Umbilical cord (tissue), 2 donors: Measurements from ENCODE around the gene GRIK5. TPM values are rescaled to one million over a fixed set of nuclear protein-coding genes. Genes with fewer than 3 reads are reported as not detected.
"Not testable (repeated sequence)": the region's sequence is repeated elsewhere in the genome, so short reads cannot be mapped to it uniquely, and the experiment has no call there.

Experiments
- DNase-seq: peaks from one replicate; pipeline ENCODE4 v3.0.0-alpha.2; 2015; ENCODE audit warnings: low spot score
- total RNA-seq: library from RNA; depleted of rRNA; stranded (reverse); fragments of >200 nt; gene quantifications from one replicate; pipeline ENCODE4 v1.2.3, GENCODE V29; 2014; ENCODE audit warnings: low replicate concordance; ENCODE audit not compliant: insufficient read depth

The GRIK5 gene, protein sequence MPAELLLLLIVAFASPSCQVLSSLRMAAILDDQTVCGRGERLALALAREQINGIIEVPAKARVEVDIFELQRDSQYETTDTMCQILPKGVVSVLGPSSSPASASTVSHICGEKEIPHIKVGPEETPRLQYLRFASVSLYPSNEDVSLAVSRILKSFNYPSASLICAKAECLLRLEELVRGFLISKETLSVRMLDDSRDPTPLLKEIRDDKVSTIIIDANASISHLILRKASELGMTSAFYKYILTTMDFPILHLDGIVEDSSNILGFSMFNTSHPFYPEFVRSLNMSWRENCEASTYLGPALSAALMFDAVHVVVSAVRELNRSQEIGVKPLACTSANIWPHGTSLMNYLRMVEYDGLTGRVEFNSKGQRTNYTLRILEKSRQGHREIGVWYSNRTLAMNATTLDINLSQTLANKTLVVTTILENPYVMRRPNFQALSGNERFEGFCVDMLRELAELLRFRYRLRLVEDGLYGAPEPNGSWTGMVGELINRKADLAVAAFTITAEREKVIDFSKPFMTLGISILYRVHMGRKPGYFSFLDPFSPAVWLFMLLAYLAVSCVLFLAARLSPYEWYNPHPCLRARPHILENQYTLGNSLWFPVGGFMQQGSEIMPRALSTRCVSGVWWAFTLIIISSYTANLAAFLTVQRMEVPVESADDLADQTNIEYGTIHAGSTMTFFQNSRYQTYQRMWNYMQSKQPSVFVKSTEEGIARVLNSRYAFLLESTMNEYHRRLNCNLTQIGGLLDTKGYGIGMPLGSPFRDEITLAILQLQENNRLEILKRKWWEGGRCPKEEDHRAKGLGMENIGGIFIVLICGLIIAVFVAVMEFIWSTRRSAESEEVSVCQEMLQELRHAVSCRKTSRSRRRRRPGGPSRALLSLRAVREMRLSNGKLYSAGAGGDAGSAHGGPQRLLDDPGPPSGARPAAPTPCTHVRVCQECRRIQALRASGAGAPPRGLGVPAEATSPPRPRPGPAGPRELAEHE
- not detected for total RNA-seq

- DNase-seq: no peak
Measured at GRCh38 chr19:42069619-42070351, at the start of gene GRIK5. Gene GRIK5, minus strand, starts transcription at chr19:42070206. Its CDS starts 4,436 bp downstream, at chr19:42065770.

DNA sequence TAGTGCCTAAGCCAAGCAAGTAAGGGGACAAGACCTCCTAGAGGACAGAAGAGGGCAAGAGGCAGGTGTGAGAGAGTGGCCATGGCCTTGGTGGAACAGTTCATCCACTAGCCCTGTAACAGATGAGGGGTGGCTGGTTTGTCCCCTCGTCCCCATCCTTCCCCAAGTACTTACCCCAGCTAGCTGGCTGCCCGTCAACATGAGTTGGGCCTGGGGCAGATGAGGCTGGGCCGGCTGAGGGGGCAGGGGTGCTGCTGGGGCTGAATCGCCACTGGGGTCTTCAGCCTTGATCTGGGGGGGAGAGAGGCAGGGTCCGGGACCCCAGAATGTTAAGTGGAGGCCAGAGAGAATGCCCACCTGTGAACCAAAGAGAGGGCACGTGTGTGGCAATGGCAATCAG lies 47.1 kb upstream of the GRIK5 start:
- no peak for DNase-seq

- no peak for DNase-seq
Measured at GRCh38 chr19:42116308-42117075, 46.5 kb upstream of the GRIK5 start.

DNA sequence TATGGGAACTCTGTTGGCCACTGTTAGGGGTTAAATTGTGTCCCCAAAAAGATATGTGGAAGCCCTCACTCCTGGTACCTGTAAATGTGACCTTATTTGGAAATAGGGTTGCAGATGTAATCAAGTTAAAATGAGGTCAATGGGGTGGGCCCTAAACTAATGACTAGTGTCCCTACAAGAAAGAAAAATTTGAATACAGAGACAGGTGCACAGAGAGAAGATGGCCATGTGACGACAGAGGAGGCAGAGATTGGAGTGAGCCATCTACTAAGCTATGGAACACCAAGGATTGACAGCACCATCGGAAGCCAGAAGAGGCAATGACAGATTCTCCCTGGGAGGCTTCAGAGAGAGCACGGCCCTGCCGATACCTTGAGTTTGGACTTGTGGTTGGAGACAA lies 45.7 kb upstream of the GRIK5 start:
- no peak for DNase-seq

- DNase-seq: peak; percentile 30
Measured at GRCh38 chr19:42115219-42115618, 45.2 kb upstream of the GRIK5 start.

DNA sequence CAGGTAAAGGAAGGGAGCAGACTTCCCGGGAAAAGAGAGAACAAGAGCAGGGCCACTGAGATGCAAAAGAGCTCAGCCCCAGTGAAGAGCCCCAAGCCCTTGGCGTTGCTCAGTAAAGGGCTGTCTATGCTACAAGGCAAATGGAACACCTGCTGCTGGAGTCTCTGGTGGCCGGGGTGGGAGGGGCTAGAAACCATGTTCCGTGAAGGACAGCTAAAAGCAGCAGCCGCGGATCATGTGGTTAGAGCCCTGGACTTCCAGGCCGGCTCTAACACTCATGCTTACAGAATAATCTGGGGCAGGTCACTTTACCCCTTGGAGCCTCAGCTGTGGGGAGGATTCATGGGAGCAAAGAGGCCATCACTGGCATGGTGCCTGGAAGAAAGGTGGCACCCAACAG lies 44.4 kb upstream of the GRIK5 start:
- DNase-seq: no peak

GRCh38 chr19:42113641-42114348 lies 43.8 kb upstream of the GRIK5 start:
- DNase-seq: peak; percentile 82

DNA sequence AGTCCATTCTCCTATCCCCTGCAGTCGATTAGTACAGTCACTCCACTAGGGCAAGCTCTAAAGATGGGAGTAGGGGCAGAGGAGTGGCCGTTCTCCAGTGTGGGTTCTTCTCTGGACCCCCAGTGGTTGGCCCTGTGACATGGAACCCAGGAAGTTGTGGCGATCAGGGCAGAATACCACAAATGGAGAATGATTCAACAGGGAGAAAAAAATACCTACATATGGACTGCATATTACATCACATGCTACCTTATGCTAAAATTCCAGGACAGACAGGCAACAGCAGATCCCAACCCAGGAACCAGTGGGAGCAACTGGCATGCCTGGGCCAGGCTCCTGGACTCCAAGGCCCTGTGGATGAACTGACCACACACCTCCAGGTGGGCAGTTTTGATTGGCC lies 41.8 kb upstream of the GRIK5 start:
- DNase-seq: no peak

DNA sequence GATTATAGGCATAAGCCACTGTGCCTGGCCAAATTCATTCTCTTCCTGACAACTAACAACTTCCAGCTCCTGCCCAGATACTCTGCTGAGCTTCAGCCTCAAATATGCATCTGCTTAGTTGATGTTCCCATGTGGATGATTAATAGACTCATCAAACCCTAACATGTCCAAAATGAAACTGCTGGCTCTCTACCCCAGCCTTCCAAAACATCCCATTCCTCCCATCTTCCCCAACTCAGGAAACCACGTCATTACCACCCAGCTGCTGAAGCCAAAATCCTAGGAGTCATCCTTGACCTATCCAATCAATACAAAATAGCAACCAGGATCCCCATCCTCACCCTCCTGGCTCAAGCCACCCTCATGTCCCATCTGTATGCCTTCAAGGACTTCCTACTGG lies 41.4 kb upstream of the GRIK5 start:
- no peak for DNase-seq

GRCh38 chr19:42110658-42111057 lies 40.7 kb upstream of the GRIK5 start:
- no peak for DNase-seq

DNA sequence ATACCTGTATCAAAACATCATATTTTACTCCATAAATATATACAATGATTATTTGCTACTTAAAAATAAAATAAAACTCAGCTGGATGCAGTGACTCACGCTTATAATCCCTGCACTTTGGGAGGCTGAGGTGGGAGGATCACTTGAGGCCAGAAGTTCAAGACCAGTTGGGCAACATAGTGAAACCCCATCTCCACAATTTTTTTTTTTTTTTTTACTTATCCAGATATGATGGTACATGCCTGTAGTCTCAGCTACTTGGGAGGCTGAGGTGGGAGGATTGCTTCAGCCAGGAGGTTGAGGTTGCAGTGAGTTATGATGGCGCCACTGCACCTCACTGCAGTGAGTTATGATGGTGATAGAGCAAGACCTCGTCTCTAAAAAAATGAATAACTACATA lies 39.9 kb upstream of the GRIK5 start:
- no peak for DNase-seq

GRCh38 chr19:42108527-42109389 lies 38.8 kb upstream of the GRIK5 start:
- peak; percentile 81 for DNase-seq

DNA sequence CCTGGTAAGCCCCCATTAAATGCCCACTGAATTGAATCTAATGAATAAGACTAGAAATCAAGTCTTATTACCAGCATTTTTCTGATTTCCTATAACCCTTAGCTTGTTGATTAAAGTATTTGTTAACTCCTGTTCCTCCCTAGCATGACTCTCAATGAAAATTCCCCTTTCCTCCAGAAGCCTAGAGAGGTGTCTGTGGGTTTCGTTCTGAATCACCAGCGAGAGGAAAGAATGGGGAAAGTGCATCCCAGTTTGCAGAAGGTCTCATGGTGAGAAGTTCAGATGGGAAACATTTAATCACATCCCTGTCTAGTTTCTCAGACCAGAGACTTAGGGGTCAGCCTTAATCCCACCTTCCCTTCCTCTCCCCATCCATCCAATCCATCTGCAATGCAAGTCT lies 35.4 kb upstream of the GRIK5 start:
- DNase-seq: no peak

DNA sequence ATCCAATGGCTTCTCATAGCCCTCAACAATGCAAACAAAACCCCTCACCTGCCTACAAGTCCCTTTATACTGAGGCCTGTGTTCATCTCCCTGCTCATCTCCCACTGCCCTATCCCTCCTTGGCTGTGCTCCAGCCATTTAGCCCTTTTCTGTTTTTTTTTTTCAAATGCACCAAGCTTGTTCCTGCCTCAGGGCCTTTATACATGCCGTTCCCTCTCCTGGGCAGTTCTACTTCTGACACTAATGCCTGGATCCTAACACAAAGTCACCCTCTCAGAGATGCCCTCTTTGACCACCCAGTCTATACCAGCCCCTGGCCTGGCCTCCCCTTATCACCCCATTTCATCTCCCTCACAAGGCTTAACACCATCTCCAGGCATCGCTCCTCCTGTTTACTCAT lies 32.9 kb upstream of the GRIK5 start:
- DNase-seq: no peak

DNA sequence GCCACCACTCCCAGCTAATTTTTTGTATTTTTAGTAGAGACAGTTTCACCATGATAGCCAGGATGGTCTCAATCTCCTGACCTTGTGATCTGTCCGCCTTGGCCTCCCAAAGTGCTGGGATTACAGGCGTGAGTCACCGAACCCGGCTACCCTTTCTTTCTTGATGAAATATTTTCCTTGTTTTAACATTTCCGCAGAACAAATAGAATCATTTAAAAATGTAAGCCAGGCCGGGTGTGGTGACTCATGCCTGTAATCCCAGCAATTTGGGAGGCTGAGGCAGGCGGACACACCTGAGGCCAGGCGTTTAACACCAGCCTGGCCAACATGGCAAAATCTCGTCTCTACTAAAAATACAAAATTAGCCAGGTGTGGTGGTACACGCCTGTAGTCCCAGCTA lies 30.2 kb upstream of the GRIK5 start:
- not testable (repeated sequence) for DNase-seq

DNA sequence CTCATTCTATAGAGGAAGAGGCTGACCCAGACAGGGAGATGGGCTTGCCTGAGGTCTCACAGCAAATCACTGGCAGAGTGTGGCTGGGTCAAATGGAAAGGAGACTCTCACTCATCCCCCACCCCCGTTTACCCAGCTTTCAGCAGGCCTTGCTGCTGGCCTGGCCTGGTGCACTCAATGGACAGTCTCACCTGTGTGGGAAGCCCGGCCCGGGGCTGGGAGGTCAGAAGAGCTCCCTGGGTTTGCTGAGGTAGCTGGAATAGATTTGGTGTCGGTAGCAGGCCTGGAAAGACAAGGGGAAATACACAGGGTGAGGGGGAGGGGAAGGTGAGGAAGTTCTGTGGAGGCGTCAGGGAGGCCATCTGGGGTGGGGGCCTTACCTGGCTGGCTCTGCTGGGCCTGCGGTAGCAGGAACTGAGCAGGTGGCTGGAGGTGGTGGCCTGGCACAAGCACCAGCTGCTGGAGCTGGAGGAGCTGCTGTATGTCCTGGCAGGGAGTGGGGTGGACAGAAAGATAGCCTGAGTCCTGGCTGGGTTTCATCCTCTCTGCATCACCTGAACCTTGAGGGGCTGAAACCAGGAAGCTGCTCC lies 29.4 kb upstream of the GRIK5 start:
- no peak for DNase-seq

DNA sequence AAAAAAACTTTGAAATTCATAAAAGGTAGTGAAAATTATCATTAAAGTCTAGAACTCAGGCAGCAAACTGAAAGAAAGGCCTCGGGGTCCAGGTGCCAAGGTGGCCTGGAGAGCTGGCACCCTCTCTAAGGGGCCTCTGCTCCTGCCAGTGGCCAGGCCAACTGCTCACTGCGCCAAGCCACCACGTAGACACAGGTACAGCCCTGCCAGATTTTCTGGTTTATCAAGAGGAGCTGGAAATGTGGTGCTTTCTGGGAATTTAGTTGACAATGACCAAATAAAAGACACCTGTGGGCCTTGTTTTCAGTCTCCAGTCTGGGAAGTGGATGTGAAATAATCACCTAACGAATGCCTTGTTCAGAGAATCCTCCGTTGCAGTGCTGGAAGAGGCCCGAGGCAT lies 28.8 kb upstream of the GRIK5 start:
- DNase-seq: no peak

GRCh38 chr19:42097461-42097860 lies 27.5 kb upstream of the GRIK5 start:
- no peak for DNase-seq

GRCh38 chr19:42096255-42096837 lies 26.3 kb upstream of the GRIK5 start:
- no peak for DNase-seq
